ENCODE data around the gene SORBS1.

The SORBS1 gene

GRCh38 chr10:95562341-95562965 lies 1.3 kb upstream of the SORBS1 start:
- H2BK120ac ChIP-seq (ENCODE audit: low read depth, low read length), result no peak overlapping the region
- no CpG with 5 or more reads among the region's 7 CpGs for WGBS (ENCODE audit: extremely low coverage, insufficient coverage, low lambda C conversion rate)

DNA sequence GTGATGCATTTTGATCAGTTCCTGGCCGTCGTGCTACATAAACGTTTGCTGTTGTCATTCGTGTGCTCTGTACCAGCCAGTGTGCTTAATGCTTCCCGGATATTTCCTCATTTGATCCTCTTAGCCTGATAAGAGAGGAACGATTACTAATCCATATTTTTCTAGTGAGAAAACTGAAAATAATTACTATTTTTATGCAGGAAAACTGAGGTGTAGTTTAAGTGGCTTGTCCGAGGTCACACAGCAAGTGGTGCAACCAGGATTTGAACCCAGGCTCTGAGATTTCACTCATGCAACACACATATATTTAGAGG lies 650 bp upstream of the SORBS1 start:
- Histone ChIP-seq H3K27ac (ENCODE audit: low read depth, low read length) (no peak overlapping the region), H3K4me1 (ENCODE audit: control insufficient read depth, low read depth, low read length) (peaks cover 9% of the 10 kb centered on the region)

More at GRCh38 chr10:95562341-95562965, 1.3 kb upstream of the SORBS1 start:
- Histone ChIP-seq H4K5ac (ENCODE audit: low read length) (no peak overlapping the region), H3K27ac (ENCODE audit: low read depth, low read length) (no peak overlapping the region), H3K36me3 (ENCODE audit: control insufficient read depth, insufficient read depth, low read length) (no peaks in the 10 kb centered on the region), H3K9ac (ENCODE audit: low read length) (no peak overlapping the region), H3K79me2 (ENCODE audit: control insufficient read depth, insufficient read depth, low read length) (peaks cover 11% of the 10 kb centered on the region), H3K56ac (ENCODE audit: low read length) (no peak overlapping the region), H2AK5ac (ENCODE audit: low read length) (no peak overlapping the region), H4K8ac (ENCODE audit: low read depth, low read length) (no peak overlapping the region), H2BK5ac (ENCODE audit: low read length) (no peak overlapping the region), H3K23ac (ENCODE audit: low read length) (no peak overlapping the region), H2BK15ac (replicated peaks; ENCODE audit: low read depth) (no peak overlapping the region), H3K4me3 (ENCODE audit: low read length) (no peak overlapping the region), H3K4me1 (ENCODE audit: control insufficient read depth, low read depth, low read length) (peaks cover 7% of the 10 kb centered on the region), H3K27me3 (ENCODE audit: insufficient read depth, low read length, poor library complexity) (no peaks in the 10 kb centered on the region), H3K18ac (ENCODE audit: low read length) (no peak overlapping the region), H3K79me1 (ENCODE audit: low read length) (peaks cover 3% of the 10 kb centered on the region), H3K4me2 (ENCODE audit: low read length) (no peak overlapping the region), H3K4ac (ENCODE audit: low read depth, low read length) (no peak overlapping the region)
- no peak for DNase-seq

DNA sequence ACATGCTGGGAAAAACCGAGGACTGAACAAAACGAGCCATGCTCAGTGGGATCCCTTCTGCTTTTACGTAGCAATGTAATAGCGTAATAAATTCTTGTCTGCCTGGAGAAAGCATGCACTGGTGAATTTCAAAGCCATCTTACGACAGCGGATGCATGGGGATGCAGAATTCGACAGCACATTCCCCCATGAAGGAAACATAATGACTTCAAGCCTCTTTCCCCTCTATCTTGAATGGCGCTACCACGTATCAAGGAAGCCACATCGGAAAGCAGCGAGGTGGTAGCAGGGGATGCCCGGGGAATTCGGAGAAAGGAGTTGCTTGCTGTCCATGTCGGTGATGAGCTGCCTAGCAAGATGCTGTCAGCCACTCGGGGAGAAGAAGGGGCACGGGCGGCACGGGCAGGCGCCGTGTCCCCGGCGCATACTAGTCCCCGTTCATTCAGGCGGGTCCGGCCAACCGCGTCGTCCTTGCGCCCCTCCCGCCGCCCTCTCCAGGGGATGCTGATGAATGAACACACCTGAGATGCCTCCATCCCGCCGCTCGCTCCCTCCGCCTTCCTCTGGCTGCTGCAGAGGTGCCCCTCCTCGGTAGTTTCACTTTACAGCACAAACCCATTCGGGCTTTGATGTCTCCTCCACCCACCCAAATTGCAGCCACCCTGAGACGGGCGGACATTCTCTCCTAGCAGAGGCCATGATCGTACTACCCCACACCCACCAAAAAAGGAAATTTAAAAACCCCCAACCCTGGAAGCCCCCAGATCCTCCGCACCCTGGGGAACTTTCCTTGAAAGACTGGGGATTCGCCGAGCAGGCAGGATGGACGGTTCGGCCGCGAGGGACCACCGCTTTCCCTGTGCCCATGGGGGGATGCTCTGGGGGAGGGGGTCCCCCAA lies 644 bp downstream of the SORBS1 start:
- Histone ChIP-seq H3K23ac (ENCODE audit: low read length) (no peak overlapping the region), H3K56ac (ENCODE audit: low read length) (peak overlapping the region; percentile 69), H3K9ac (ENCODE audit: low read length) (peak overlapping the region; percentile 75), H4K5ac (ENCODE audit: low read length) (no peak overlapping the region), H2BK5ac (ENCODE audit: low read length) (no peak overlapping the region), H4K8ac (ENCODE audit: low read depth, low read length) (no peak overlapping the region), H2BK120ac (ENCODE audit: low read depth, low read length) (no peak overlapping the region), H3K27me3 (ENCODE audit: insufficient read depth, low read length, poor library complexity) (no peaks in the 10 kb centered on the region), H3K79me2 (ENCODE audit: control insufficient read depth, insufficient read depth, low read length) (peaks cover 13% of the 10 kb centered on the region), H3K79me1 (ENCODE audit: low read length) (peaks cover 5% of the 10 kb centered on the region), H3K18ac (ENCODE audit: low read length) (no peak overlapping the region), H3K36me3 (ENCODE audit: control insufficient read depth, insufficient read depth, low read length) (no peaks in the 10 kb centered on the region), H3K4ac (ENCODE audit: low read depth, low read length) (no peak overlapping the region), H3K4me2 (ENCODE audit: low read length) (peak overlapping the region; percentile 12), H3K27ac (ENCODE audit: low read depth, low read length) (peak overlapping the region; percentile 38), H2AK5ac (ENCODE audit: low read length) (no peak overlapping the region), H3K4me1 (ENCODE audit: control insufficient read depth, low read depth, low read length) (peaks cover 9% of the 10 kb centered on the region), H2BK15ac (replicated peaks; ENCODE audit: low read depth) (no peak overlapping the region), H3K4me3 (ENCODE audit: low read length) (peak overlapping the region; percentile 68)
- no CpG with 5 or more reads among the region's 48 CpGs for WGBS (ENCODE audit: extremely low coverage, insufficient coverage, low lambda C conversion rate)
- peak; percentile 68 for DNase-seq

More for the DNA sequence above, 650 bp upstream of the SORBS1 start:
- Histone ChIP-seq H2AK5ac (ENCODE audit: low read length) (no peak overlapping the region), H2BK5ac (ENCODE audit: low read length) (no peak overlapping the region), H3K79me1 (ENCODE audit: low read length) (peaks cover 5% of the 10 kb centered on the region), H3K23ac (ENCODE audit: low read length) (no peak overlapping the region), H3K4ac (ENCODE audit: low read depth, low read length) (no peak overlapping the region), H3K4me2 (ENCODE audit: low read length) (no peak overlapping the region), H4K5ac (ENCODE audit: low read length) (no peak overlapping the region), H3K56ac (ENCODE audit: low read length) (no peak overlapping the region), H2BK120ac (ENCODE audit: low read depth, low read length) (no peak overlapping the region), H3K9ac (ENCODE audit: low read length) (no peak overlapping the region), H3K4me3 (ENCODE audit: low read length) (no peak overlapping the region), H3K18ac (ENCODE audit: low read length) (no peak overlapping the region), H2BK15ac (replicated peaks; ENCODE audit: low read depth) (no peak overlapping the region), H3K36me3 (ENCODE audit: control insufficient read depth, insufficient read depth, low read length) (no peaks in the 10 kb centered on the region), H4K8ac (ENCODE audit: low read depth, low read length) (no peak overlapping the region), H3K79me2 (ENCODE audit: control insufficient read depth, insufficient read depth, low read length) (peaks cover 13% of the 10 kb centered on the region), H3K27me3 (ENCODE audit: insufficient read depth, low read length, poor library complexity) (no peaks in the 10 kb centered on the region)
- no peak for DNase-seq
- no CpG with 5 or more reads among the region's 7 CpGs for WGBS (ENCODE audit: extremely low coverage, insufficient coverage, low lambda C conversion rate)

DNA sequence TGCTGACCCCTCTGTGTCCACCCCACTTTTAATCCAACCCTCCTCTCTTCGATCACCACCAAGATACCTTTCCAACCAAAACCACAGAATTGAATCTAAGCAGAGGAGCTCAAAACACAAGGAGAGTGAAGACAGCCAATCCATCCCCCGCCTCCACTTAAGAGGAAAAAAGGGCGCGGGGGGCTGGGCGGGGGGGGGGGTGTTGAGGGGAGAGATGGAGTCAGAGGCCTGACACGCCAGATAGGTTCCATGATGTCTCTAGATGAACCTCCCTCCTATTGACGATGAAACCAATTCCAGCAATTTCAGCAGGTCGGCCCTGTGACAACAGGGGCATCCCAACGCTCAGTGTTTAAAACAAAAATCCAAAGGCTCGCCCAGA lies 1.3 kb downstream of the SORBS1 start:
- Histone ChIP-seq H2AK5ac (ENCODE audit: low read length) (no peak overlapping the region), H2BK5ac (ENCODE audit: low read length) (no peak overlapping the region), H3K4ac (ENCODE audit: low read depth, low read length) (no peak overlapping the region), H3K27me3 (ENCODE audit: insufficient read depth, low read length, poor library complexity) (no peaks in the 10 kb centered on the region), H3K4me2 (ENCODE audit: low read length) (peak overlapping the region; percentile 12), H3K79me2 (ENCODE audit: control insufficient read depth, insufficient read depth, low read length) (peaks cover 13% of the 10 kb centered on the region), H4K8ac (ENCODE audit: low read depth, low read length) (no peak overlapping the region), H3K79me1 (ENCODE audit: low read length) (peaks cover 5% of the 10 kb centered on the region), H3K4me3 (ENCODE audit: low read length) (no peak overlapping the region), H3K18ac (ENCODE audit: low read length) (no peak overlapping the region), H4K5ac (ENCODE audit: low read length) (no peak overlapping the region), H3K36me3 (ENCODE audit: control insufficient read depth, insufficient read depth, low read length) (no peaks in the 10 kb centered on the region), H3K23ac (ENCODE audit: low read length) (no peak overlapping the region), H2BK15ac (replicated peaks; ENCODE audit: low read depth) (no peak overlapping the region), H2BK120ac (ENCODE audit: low read depth, low read length) (no peak overlapping the region), H3K56ac (ENCODE audit: low read length) (no peak overlapping the region), H3K4me1 (ENCODE audit: control insufficient read depth, low read depth, low read length) (peaks cover 9% of the 10 kb centered on the region), H3K9ac (ENCODE audit: low read length) (peak overlapping the region; percentile 75), H3K27ac (ENCODE audit: low read depth, low read length) (no peak overlapping the region)
- no peak for DNase-seq
- WGBS (ENCODE audit: extremely low coverage, insufficient coverage, low lambda C conversion rate), result no CpG with 5 or more reads among the region's 10 CpGs

DNA sequence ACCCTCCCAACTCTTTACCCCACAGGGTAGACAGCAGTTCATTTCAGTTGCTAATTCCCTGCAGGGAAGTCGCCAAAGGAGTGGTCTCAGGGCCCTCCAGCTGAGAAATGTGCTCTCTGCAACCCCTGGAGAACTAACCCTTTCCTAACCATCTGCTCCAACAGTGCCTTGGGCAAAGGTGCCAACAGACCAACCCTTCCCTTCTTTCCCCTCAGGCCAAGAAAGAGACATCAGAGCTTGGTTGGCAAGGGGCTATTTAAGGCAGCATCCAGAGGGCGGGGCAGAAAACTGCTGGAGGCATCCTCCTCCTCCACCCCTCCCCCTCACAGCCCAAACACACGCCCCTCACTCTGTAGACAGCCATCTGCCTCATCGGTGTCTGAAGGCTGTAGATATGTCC lies 1.7 kb downstream of the SORBS1 start:
- H3K4me2 ChIP-seq (ENCODE audit: low read length), result peak overlapping the region; percentile 6
- H4K8ac ChIP-seq (ENCODE audit: low read depth, low read length), result no peak overlapping the region
- H2BK5ac ChIP-seq (ENCODE audit: low read length), result no peak overlapping the region
- no peak overlapping the region for H3K4me3 ChIP-seq (ENCODE audit: low read length)
- peak overlapping the region; percentile 11 for H3K56ac ChIP-seq (ENCODE audit: low read length)
- H3K18ac ChIP-seq (ENCODE audit: low read length), result no peak overlapping the region
- no peak overlapping the region for H4K5ac ChIP-seq (ENCODE audit: low read length)
- no peaks in the 10 kb centered on the region for H3K27me3 ChIP-seq (ENCODE audit: insufficient read depth, low read length, poor library complexity)
- no peak overlapping the region for H3K9ac ChIP-seq (ENCODE audit: low read length)
- H3K4me1 ChIP-seq (ENCODE audit: control insufficient read depth, low read depth, low read length), result peaks cover 9% of the 10 kb centered on the region
- H3K23ac ChIP-seq (ENCODE audit: low read length), result no peak overlapping the region
- no peak overlapping the region for H3K27ac ChIP-seq (ENCODE audit: low read depth, low read length)
- H3K4ac ChIP-seq (ENCODE audit: low read depth, low read length), result no peak overlapping the region
- no peaks in the 10 kb centered on the region for H3K36me3 ChIP-seq (ENCODE audit: control insufficient read depth, insufficient read depth, low read length)
- H2AK5ac ChIP-seq (ENCODE audit: low read length), result no peak overlapping the region
- peak; percentile 79 for DNase-seq
- no CpG with 5 or more reads among the region's 4 CpGs for WGBS (ENCODE audit: extremely low coverage, insufficient coverage, low lambda C conversion rate)
- H3K79me1 ChIP-seq (ENCODE audit: low read length), result peaks cover 5% of the 10 kb centered on the region
- no peak overlapping the region for H2BK120ac ChIP-seq (ENCODE audit: low read depth, low read length)
- H2BK15ac ChIP-seq (replicated peaks; ENCODE audit: low read depth), result no peak overlapping the region
- H3K79me2 ChIP-seq (ENCODE audit: control insufficient read depth, insufficient read depth, low read length), result peaks cover 13% of the 10 kb centered on the region

Data from mesendoderm (in vitro differentiated cells).